GM12878 (cell line): ENCODE measurements around the gene WDFY4. TPM values are rescaled to one million over a fixed set of nuclear protein-coding genes. Genes with fewer than 3 reads are reported as not detected.

ENCODE experiments used
- ATAC-seq: fragments of 200-7000 bp; cut with Tn5 transposase; 3 replicates; pipeline ENCODE4 v1.9.1; 2020; ENCODE audit warnings: mild to moderate bottlenecking, moderate library complexity
- BruUV-seq: library from RNA; stranded (reverse); fragments of 400-500 nt; replicated peaks from 2 replicates; lab custom pipeline; 2021; lab: Mats Ljungman, UMichigan
- CTCF ChIA-PET: fragments of 300-600 bp; sonication (Branson Sonifier 250); formaldehyde crosslinking; extraction: SDS; loops from one replicate; lab custom pipeline; 2021; ENCODE audit warnings: inconsistent platforms; lab: Yijun Ruan, JAX
- POLR2A ChIA-PET: fragments of 350-600 bp; formaldehyde crosslinking; extraction: SDS; loops from one replicate; lab custom pipeline; 2021; ENCODE audit warnings: inconsistent platforms; lab: Charles Lee
- RAD21 ChIA-PET: fragments of 300-600 bp; sonication (Branson Sonifier 250); formaldehyde crosslinking; loops from one replicate; lab custom pipeline; 2023; ENCODE audit warnings: antibody characterized with exemption; ENCODE audit not compliant: unreplicated experiment; lab: Charles Lee
- SMC1A ChIA-PET: fragments of 300-600 bp; sonication (Branson Sonifier 250); formaldehyde crosslinking; loops from one replicate; lab custom pipeline; 2023; ENCODE audit not compliant: unreplicated experiment, uncharacterized antibody; lab: Charles Lee
- DNase-seq: peaks from one replicate; pipeline ENCODE4 v3.0.0-alpha.2; 2011; ENCODE audit warnings: low read depth, low spot score
- FAIRE-seq: peaks from 3 replicates; lab custom pipeline; 2011; peaks lifted over from hg19 to GRCh38; lab: Jason Lieb, UNC
- H2AFZ ChIP-seq: 2 replicates; pipeline ENCODE4 v1.6.0; 2011; ENCODE audit warnings: low read depth, low read length, control low read depth; ENCODE audit not compliant: control insufficient read depth
- H3K27ac ChIP-seq: 2 replicates; pipeline ENCODE4 v1.5.1; 2011; ENCODE audit warnings: control low read depth; ENCODE audit not compliant: control insufficient read depth, insufficient read depth
- H3K27me3 ChIP-seq, 2 experiments: replicated peaks in 1 of 2; 2 replicates each; pipeline versions ENCODE4 v1.6.0 to v1.6.1; 2011; ENCODE audit warnings: low read length in 1 of 2; ENCODE audit not compliant: control insufficient read depth in 2 of 2, insufficient read depth in 2 of 2
- H3K36me3 ChIP-seq, 2 experiments: 2 replicates each; pipeline ENCODE4 v1.5.1; 2011; ENCODE audit warnings: low read length in 1 of 2; ENCODE audit not compliant: control insufficient read depth in 2 of 2, insufficient read depth in 2 of 2
- H3K4me1 ChIP-seq: 2 replicates; pipeline ENCODE4 v1.6.1; 2011; ENCODE audit warnings: mild to moderate bottlenecking, low read length, moderate library complexity, mixed read lengths; ENCODE audit not compliant: control insufficient read depth, insufficient read depth
- H3K4me2 ChIP-seq: 2 replicates; pipeline ENCODE4 v1.6.0; 2011; ENCODE audit warnings: control low read depth; ENCODE audit not compliant: control insufficient read depth, insufficient read depth
- H3K4me3 ChIP-seq: fragments of 200-600 bp; sonication (generic); 2 replicates; pipeline ENCODE4 v1.5.1; 2016
- H3K79me2 ChIP-seq: 2 replicates; pipeline ENCODE4 v1.6.0; 2011; ENCODE audit warnings: low read length; ENCODE audit not compliant: control insufficient read depth, insufficient read depth
- H3K9ac ChIP-seq: 2 replicates; pipeline ENCODE4 v1.8.0; 2011; ENCODE audit warnings: low read length, control low read depth, mixed read lengths; ENCODE audit not compliant: control insufficient read depth, insufficient read depth
- H3K9me3 ChIP-seq: replicated peaks from 3 replicates; pipeline ENCODE4 v1.5.1; 2011; ENCODE audit warnings: mild to moderate bottlenecking, low read length; ENCODE audit not compliant: control insufficient read depth, insufficient read depth
- H4K20me1 ChIP-seq: 2 replicates; pipeline ENCODE4 v1.6.0; 2011; ENCODE audit not compliant: control insufficient read depth, insufficient read depth
- ATF7 ChIP-seq: fragments of 450-650 bp; IDR thresholded peaks from 2 replicates; pipeline ENCODE4 v1.6.1; 2016; ENCODE audit warnings: low read depth, mild to moderate bottlenecking
- FOXK2 ChIP-seq: fragments of 450-650 bp; IDR thresholded peaks from 2 replicates; pipeline ENCODE4 v1.6.1; 2017; ENCODE audit warnings: mild to moderate bottlenecking, moderate library complexity
- GATAD2B ChIP-seq: fragments of 450-650 bp; conservative IDR thresholded peaks from 2 replicates; pipeline ENCODE4 v1.6.1; 2017; ENCODE audit warnings: low read depth, mild to moderate bottlenecking, moderate library complexity
- NFYA ChIP-seq: IDR thresholded peaks from 2 replicates; pipeline ENCODE4 v1.6.1; 2011; ENCODE audit warnings: low read depth, mild to moderate bottlenecking, low read length, improper control_type of control experiment, borderline replicate concordance
- NFYB ChIP-seq: IDR thresholded peaks from 2 replicates; pipeline ENCODE4 v1.6.1; 2011; ENCODE audit warnings: low read depth, mild to moderate bottlenecking, low read length, improper control_type of control experiment, moderate library complexity; ENCODE audit not compliant: insufficient read depth
- PML ChIP-seq: IDR thresholded peaks from 2 replicates; pipeline ENCODE4 v1.6.1; 2012; ENCODE audit warnings: low read length, inconsistent platforms
- POLR2AphosphoS5 ChIP-seq: IDR thresholded peaks from 2 replicates; pipeline ENCODE4 v1.6.1; 2011; ENCODE audit warnings: mild to moderate bottlenecking, low read length, inconsistent platforms
- RFX5 ChIP-seq: IDR thresholded peaks from 2 replicates; pipeline ENCODE4 v1.6.1; 2011; ENCODE audit warnings: low read depth, low read length, improper control_type of control experiment
- SIN3A ChIP-seq: IDR thresholded peaks from 2 replicates; pipeline ENCODE4 v1.6.1; 2012; ENCODE audit warnings: low read depth, low read length, improper control_type of control experiment
- SRF ChIP-seq, 2 experiments: IDR thresholded peaks; 2 replicates each; pipeline ENCODE4 v1.6.1; 2011; ENCODE audit warnings: low read depth in 2 of 2, low read length in 2 of 2, mild to moderate bottlenecking in 1 of 2, moderate library complexity in 1 of 2
- SUPT20H ChIP-seq: IDR thresholded peaks from 2 replicates; pipeline ENCODE4 v1.6.1; 2011; ENCODE audit warnings: low read depth, mild to moderate bottlenecking, low read length, moderate library complexity, borderline replicate concordance; ENCODE audit not compliant: control insufficient read depth
- TAF1 ChIP-seq: IDR thresholded peaks from 2 replicates; pipeline ENCODE4 v1.6.1; 2011; ENCODE audit warnings: mild to moderate bottlenecking, low read depth, low read length, borderline replicate concordance
- ZNF384 ChIP-seq: IDR thresholded peaks from 2 replicates; pipeline ENCODE4 v1.6.1; 2012; ENCODE audit warnings: low read depth, mild to moderate bottlenecking, low read length, improper control_type of control experiment, borderline replicate concordance
- WGBS: methylation state at CpG from one replicate; pipeline ENCODE4 v1.1.6; 2016; ENCODE audit warnings: low lambda C conversion rate; ENCODE audit not compliant: insufficient replicate concordance, insufficient coverage; ENCODE audit errors: missing lambda C conversion rate; 5-methylcytosine and 5-hydroxymethylcytosine counted together
- in situ Hi-C: fragments of 300-500 bp; cut with MboI; formaldehyde crosslinking; loops from 9 replicates; pipeline ENCODE4 v1.14.3; 2018; ENCODE audit warnings: mixed read lengths
- intact Hi-C: fragments of 100-400 bp; cut with micrococcal nuclease; formaldehyde crosslinking; loops from one replicate; pipeline ENCODE4 v1.14.2; 2022; ENCODE audit not compliant: unreplicated experiment
- polyA plus RNA-seq, 11 experiments: library from polyadenylated mRNA; depleted of rRNA in 4 of 11; unstranded in 6 of 11; stranded (reverse) in 5 of 11; fragments of >200 nt; fragmentation: Nextera tagmentation in 4 of 11; fragmentation: Illumina TruSeq in 1 of 11; extraction: Ambion mirVana in 4 of 11; extraction: Trizol in 1 of 11; gene quantifications; 1 replicate in 1 of 11; 2 replicates in 10 of 11; pipeline versions ENCODE4 v1.2.1 to v1.2.3, GENCODE V29; 2011 to 2016; ENCODE audit warnings: inconsistent platforms in 2 of 11, missing spikeins in 2 of 11, low read depth in 1 of 11
- total RNA-seq, 4 experiments: library from RNA; depleted of rRNA in 3 of 4; stranded (reverse); fragments of >200 nt in 3 of 4; fragmentation: Illumina TruSeq in 1 of 4; extraction: Trizol in 1 of 4; gene quantifications; 2 replicates each; pipeline versions ENCODE4 v1.2.1 to v1.2.3, GENCODE V29; 2013 to 2021

WDFY4 gene
- total and polyA plus RNA-seq, 10 of the 15 experiments (the other 5 are each of a cell fraction or from before 2014, with no cell fraction given) = 13.5 to 132 (median 47.3) TPM

- peaks cover 14 to 17% of the 10 kb centered on the region in 2 experiments; a peak in 3 of 4 replicates for H3K36me3 ChIP-seq
- no peak overlapping the region for H3K27ac ChIP-seq
- no peaks in the 10 kb centered on the region for H4K20me1 ChIP-seq
- in situ Hi-C loops = no loop called here
- no peak overlapping the region for H3K4me3 ChIP-seq
- no peak overlapping the region for H3K4me2 ChIP-seq
- POLR2A ChIA-PET = no interaction called here
- RAD21 ChIA-PET = interaction anchor here (1.4 to 1.6 kb wide), 2 partner anchors 325 to 425 kb away, joined by 3 to 5 read pairs; no protein-coding TSS in a partner anchor
- WGBS = 87% methylated on average over 5 of the region's 5 CpGs
- no peak overlapping the region for H2AFZ ChIP-seq
- no peak for DNase-seq
- H3K9ac ChIP-seq = no peak overlapping the region
- H3K27me3 ChIP-seq = no peaks in the 10 kb centered on the region
- no peak for FAIRE-seq
- no peak for ATAC-seq
- CTCF ChIA-PET = interaction anchor here (0.7 to 2.3 kb wide), 6 partner anchors 17 to 531 kb away, joined by 3 to 7 read pairs (median 4); no protein-coding TSS in a partner anchor
- BruUV-seq = no TSS peak
- SMC1A ChIA-PET = no interaction called here
- no peaks in the 10 kb centered on the region for H3K79me2 ChIP-seq
- no peaks in the 10 kb centered on the region for H3K9me3 ChIP-seq
- intact Hi-C loops = loop anchor here (10.0 kb wide), 1 partner anchor 422 kb away; no protein-coding TSS in a partner anchor
- no peaks in the 10 kb centered on the region for H3K4me1 ChIP-seq
- TF ChIP-seq RFX5 (no peak), TAF1 (no peak), ZNF384 (no peak), PML (no peak), FOXK2 (no peak), GATAD2B (no peak), SRF (IDR thresholded peaks at IDR 0.05; ENCODE audit: low read depth in 2 of 2, low read length in 2 of 2) (no peak), NFYB (no peak), SIN3A (no peak), POLR2AphosphoS5 (no peak), NFYA (no peak), SUPT20H (no peak), ATF7 (no peak)
Observed at GRCh38 chr10:48982584-48982983, 297.9 kb downstream of the WDFY4 start.
